NOMO-1 (cell line): ENCODE measurements around the gene PRCD.
"Not testable (repeated sequence)": the region's sequence is repeated elsewhere in the genome, so short reads cannot be mapped to it uniquely, and the experiment has no call there.

ENCODE experiments used
- DNase-seq, 2 experiments: peaks; one replicate each; lab custom pipeline; 2025; ENCODE audit not compliant: unreplicated experiment in 2 of 2; lab: John Stamatoyannopoulos, UW

The PRCD gene

GRCh38 chr17:76502341-76503211 lies 37.3 kb upstream of the PRCD start:
- no peak for DNase-seq

DNA sequence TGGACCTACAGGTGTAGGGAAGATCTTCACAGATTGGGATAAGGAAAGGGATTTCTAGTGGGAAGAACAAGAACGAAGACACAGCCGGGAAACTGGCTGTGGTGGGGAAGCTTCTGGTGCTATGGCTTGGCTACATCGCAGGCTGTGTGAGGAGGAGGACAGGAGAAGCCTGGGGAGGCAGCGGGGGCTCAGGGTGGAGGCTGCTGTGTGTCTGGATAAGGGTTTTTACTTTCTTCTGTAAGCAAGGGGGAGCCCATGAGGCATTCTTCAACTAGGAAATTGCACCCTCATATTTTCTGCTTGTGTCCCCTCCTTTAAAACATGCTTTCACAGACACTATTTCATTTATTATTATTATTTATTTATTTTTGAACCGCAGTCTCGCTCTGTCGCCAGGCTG lies 35.7 kb upstream of the PRCD start:
- DNase-seq, result no peak

DNA sequence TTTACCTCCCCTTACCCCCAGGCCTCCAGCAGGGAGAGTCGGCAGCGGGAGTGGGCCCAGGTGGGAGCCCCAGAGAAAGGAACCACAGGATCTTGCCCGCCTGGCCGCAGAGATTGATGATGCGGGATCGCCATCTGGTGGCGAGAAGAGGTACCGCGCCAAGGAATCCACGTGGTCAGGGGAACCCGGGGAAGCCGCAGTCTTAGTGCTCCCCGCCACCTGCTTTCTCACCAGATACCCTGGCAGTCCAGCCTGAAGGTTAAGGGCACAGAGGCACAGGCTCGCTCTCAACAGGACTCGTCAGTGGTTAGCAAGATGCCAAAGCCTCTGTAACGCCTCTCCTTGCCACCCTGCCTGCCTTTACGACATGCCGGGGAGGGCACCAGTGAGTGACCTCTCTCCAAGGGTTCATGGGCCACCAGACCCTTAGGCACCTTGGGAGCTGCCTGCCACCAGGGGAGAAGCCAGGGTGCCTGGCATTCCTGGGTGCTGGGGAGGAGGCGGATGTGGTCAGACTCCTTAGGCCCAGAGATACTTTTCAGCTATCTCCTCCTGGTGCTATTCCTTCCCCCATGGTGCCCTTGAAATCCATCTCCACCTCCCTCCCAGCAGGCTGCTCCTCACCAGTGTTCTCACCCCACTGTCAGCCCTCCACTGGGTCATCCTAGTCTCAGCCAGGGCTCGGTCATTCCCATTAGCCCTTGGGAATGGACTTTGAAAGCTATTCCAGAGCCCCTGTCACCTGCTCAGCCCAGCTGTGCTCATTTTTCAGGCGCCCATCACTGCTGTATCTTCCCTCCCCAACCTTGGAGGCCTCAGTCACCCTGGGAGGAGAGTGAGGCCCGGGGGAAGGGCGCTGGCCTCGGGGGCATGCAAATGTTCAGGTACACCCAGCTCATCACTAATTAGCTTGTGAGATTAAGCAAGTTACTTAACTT lies 33.2 kb upstream of the PRCD start:
- DNase-seq, result peak; percentile 62 to 66

- not testable (repeated sequence) for DNase-seq
Measured at GRCh38 chr17:76508472-76509063, 31.3 kb upstream of the PRCD start.

GRCh38 chr17:76510831-76511244 lies 29.0 kb upstream of the PRCD start:
- no peak for DNase-seq

DNA sequence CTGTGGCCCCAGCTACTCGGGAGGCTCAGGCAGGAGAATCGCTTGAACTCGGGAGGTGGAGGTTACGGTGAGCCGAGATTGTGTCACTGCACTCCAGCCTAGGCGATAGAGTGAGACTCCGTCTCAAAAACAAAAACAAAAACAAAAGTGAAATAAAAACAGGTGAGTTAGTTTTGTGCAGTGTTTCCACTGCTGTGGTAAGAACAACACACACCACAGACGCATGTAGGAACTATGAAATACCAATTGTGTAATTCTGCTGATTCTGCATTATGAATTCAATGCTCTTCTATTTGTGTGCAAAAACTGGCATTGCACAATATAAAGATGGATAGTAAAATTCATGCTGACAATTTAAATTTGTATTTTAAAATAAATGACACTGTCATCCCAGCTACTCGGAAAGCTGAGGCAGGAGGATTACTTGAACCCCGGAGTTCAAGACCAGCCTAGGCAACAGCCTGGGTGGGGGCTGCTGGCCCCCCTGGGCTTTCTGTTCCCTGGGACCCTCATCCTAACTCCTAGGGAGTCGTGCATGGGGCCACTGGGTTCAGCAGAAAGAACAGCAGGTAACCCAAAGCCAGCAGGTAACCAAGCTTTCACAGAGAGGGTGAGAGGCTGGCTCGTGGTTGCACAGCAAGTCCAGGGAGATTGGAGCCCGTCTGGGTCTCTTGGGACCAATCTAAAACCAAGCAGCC lies 28.0 kb upstream of the PRCD start:
- peak; percentile 7 to 48 for DNase-seq

DNA sequence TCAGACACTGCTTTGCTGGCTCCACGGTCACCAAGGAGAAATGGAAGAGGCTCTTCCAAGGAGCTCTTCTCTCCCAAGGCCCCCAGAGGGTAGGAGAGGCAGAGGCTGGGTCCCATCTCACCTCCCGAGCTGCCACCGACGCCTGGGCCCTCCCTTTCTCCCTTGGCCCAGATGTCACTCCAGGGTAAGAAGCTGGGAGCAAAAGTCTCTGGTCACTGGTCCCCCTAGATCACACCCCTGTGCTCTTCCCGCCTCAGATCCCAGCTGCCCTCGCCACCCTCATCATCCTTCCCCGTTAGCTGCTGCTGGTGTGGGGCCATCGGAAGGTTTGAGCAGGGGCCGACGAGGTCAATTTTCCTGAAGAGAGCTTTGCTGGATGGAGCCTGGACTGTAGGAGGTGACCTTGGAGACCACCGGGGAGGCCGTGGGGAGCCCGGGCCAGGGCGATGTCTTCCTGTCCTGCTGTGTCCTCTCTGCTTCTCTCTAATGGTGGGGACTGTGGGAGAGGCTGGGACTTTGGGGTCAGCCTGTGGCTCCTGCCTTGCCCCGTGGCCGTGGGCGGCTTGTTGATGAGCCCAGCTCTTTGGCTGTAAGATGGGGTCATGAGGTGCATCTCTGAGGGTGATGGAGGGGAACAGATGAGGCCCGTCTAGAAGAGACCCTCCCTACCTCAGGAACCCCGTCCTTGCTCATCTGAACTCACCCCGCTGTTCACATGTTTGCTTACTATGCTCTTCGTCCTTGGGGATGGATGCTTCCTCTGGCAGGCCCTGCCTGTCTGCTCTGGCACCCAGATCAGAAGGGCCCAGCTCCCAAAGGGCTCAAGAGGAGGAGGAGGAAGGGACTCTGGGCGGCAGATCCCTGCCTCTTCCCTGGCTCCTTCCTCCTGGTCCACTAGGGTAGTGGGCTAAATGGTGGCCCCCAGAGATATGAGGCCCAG lies 27.2 kb upstream of the PRCD start:
- DNase-seq, result no peak

DNA sequence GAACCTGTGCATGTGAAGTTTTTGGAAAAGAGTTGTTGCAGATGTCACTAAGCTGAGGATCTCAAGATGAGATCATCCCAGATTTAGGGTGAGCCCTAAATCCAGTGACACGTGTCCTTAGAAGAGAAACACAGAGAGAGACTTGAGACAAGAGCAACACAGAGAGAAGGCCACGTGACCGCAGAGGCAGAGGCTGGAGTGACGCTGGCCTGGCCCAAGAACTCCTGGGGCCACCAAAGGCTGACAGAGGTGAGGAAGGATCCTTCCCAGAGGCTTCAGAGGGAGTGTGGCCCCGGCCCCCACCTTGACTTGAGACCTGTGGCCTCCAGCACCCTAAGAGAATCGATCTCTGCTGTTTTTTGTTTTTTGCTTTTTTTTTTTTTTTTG lies 26.5 kb upstream of the PRCD start:
- no peak for DNase-seq

GRCh38 chr17:76514355-76514754 lies 25.5 kb upstream of the PRCD start:
- not testable (repeated sequence) for DNase-seq

DNA sequence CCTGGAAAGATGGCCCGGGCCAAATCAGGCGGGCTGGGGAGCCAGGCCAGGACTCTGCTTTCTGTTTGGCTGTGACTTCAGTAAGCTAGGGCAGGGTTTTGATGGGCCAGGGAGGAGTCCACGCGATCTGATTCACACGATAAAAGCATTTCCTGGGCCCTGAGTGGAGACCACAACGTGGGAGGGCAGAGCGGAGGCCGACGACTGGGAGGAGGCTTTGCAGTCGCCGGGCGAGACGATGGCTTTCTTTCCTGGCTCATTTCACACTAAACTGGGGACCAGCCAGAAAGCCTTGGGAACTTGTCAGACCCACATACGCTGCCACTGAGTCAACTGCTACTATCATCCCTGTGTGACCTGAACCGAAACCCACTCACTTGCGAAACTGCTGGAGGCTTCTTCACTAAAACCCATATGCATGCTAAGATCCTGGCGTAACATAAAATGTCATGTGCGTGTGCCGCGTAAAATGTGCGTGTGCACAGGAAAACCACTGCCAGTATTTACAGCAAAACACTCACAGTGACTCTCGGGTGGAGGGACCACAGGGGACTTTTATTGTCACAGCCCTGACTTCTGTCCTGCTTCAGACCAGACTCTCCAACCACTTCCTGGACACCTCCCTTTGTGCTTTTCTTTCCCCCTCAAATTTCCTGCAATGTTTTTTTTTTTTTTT lies 24.4 kb upstream of the PRCD start:
- DNase-seq, result peak; percentile 18 to 37

DNA sequence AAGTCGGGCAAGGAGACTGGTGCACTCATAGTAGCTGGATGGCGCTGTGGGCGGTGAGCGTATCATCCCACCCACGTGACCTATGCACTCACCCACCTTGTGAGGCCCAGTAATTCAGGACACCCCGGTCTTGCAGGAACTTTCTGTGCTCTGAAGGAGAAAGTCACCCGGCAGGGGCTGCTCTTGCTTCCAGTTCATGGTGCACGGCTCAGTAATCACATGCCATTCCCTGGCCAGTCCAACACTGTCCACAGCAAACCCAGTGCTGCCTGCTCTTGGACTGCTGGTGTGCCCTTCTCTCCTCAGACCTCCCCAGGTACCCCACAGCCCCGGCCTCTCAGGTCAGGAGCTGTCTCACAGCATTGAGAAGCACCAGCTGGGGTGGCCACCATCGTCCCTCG lies 22.2 kb upstream of the PRCD start:
- no peak for DNase-seq

GRCh38 chr17:76519048-76519966 lies 20.5 kb upstream of the PRCD start:
- DNase-seq, result no peak

DNA sequence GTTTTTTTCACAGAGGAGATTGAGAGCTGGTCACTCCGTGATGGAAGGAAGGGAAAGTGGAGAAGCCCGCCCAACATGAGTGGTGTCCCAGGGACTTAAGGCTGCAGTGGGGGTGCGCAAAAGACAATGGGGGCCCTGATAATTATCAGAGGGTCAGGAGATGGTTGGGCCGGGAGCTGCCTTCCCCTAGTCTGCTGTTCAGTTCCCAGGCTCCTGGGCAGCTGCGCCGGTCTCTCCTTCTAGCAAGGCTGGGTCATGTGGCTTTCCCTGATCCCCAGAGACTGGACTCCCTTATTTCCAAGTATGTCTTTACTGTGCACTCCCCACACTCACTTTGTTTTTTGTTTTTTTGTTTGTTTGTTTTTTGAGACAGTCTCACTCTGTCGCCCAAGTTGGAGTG lies 18.6 kb upstream of the PRCD start:
- DNase-seq, result no peak

GRCh38 chr17:76521683-76522082 lies 18.2 kb upstream of the PRCD start:
- not testable (repeated sequence) for DNase-seq

DNA sequence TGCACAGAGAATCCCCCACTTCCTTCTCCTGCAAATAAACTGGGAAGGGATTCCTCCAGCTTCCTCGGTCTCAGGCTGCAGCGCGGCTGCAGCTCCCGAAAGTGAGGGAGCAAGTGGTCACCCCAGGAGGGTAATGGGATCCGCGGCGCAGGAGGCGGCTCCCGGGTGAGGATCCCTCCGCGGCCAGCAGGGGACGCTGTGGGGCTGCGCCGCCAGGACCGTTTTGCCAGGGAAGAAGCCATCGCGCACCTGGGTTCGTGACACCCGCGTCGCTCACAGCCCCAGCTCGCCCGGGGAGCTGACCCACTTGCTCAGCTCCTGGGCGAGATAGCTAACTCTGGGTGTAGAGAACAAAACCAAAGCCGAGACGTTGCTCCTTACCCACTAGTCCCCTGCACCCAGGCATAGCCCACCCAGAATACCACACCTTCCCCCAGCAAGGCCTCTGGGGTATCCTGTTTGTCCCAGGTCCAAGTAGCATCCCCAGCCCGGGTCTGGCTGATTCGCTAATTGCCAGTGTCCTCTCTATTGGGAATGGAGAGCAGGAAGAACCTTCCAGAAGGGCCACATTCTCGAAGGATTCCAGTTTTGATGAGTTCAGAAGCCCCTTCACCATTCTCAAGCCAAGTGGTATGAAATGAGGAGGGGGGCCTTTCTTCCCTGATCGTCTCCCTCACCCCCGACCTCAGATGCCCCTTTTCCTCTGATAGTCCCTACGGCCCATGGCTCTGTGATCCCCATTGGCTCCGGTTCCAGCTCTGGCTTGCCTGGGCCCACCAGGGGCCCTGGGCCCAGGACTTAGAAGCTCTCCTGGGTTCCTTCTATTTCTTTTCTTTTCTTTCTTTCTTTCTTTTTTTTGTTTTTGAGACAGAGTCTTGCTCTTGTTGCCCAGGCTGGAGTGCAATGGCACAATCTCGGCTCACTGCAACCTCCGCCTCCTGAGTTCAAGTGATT lies 16.5 kb upstream of the PRCD start:
- peak; percentile 61 to 73 for DNase-seq

DNA sequence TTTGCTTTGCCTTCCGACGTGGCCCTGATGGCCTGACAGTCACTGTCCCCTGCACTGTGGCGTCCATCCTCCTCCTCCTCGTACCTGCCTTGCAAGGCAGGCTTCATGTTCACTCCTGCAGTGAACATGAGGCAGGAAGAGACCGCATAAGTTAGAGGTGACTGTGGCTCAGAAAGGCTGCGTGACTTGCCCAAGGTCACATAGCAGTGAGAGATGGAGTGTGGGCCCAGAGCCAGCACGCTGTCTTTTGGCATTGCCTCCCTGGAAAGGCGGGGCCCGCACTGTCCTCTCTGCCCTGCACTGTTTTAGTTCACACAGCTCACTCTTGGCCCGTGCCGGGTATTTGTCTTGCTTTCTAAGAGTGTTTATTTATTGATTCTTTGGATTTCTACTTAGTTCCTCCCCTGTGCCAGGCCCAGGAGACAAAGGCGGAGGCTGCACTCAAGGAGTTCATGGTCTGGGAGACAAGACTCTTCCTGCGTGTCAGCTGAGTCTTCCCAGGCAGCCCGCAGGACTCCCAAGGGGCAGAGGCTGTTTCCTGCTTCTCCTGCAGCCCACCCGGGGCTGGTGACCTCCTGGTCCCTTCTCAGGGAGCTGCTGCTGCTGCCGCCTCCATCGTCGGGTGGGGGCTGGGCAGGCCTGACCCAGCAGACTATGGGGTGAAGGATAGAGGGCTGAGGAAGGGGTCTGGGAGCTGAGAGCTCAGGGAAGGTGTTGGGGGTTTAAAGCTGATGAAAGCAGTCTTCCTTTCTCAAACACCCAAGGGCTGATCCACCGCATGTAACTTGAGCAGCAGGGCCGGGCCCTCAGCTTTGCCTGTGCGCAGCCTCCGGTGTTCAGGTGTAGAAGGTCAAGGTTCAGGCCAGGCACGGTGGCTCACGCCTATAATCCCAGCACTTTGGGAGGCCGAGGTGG lies 15.0 kb upstream of the PRCD start:
- DNase-seq, result no peak
